K562 (cell line): ENCODE data around the gene AGPAT1. TPM values are rescaled to one million over a fixed set of nuclear protein-coding genes. Genes with fewer than 3 reads are reported as not detected.

Experiments used
- CC2D1A ChIP-seq: fragments of 450-650 bp; IDR thresholded peaks from 2 replicates; pipeline ENCODE4 v1.6.1; 2017; ENCODE audit warnings: mild to moderate bottlenecking
- CXXC5 ChIP-seq: fragments of 250-450 bp; sonication (Bioruptor Pico); IDR thresholded peaks from 2 replicates; pipeline ENCODE4 v1.8.0; 2022; ENCODE audit warnings: inconsistent platforms, mild to moderate bottlenecking, moderate library complexity
- DACH1 ChIP-seq: fragments of 450-650 bp; IDR thresholded peaks from 2 replicates; pipeline ENCODE4 v1.6.1; 2018; ENCODE audit not compliant: partially characterized antibody
- ESRRA ChIP-seq: fragments of 450-650 bp; IDR thresholded peaks from 2 replicates; pipeline ENCODE4 v1.6.1; 2014; ENCODE audit warnings: low read depth, mild to moderate bottlenecking, moderate library complexity, borderline replicate concordance
- ID3 ChIP-seq, 2 experiments: fragments of 250-450 bp in 1 of 2; fragments of 450-650 bp in 1 of 2; sonication (Bioruptor Pico) in 1 of 2; IDR thresholded peaks; 2 replicates each; pipeline versions ENCODE4 v1.6.1 to v1.8.0; 2016 to 2021; ENCODE audit warnings: mild to moderate bottlenecking in 2 of 2, moderate library complexity in 2 of 2, missing compliant biosample characterization in 1 of 2, missing genetic modification characterization in 1 of 2
- MLX ChIP-seq, 2 experiments: fragments of 450-650 bp in 1 of 2; sonication (generic) in 1 of 2; formaldehyde crosslinking; conservative IDR thresholded peaks; 2 replicates each; pipeline versions ENCODE4 v1.4.0 to v1.8.1; 2020 to 2022; ENCODE audit warnings: mild to moderate bottlenecking in 1 of 2, missing genetic modification reagents in 1 of 2
- SMARCE1 ChIP-seq: fragments of 450-650 bp; IDR thresholded peaks from 2 replicates; pipeline ENCODE4 v1.7.1; 2016; ENCODE audit warnings: mild to moderate bottlenecking
- SOX6 ChIP-seq: fragments of 450-650 bp; IDR thresholded peaks from 2 replicates; pipeline ENCODE4 v1.6.1; 2014; ENCODE audit warnings: mild to moderate bottlenecking
- SUPT5H ChIP-seq: fragments of 450-650 bp; IDR thresholded peaks from 2 replicates; pipeline ENCODE4 v1.6.1; 2016
- ZBTB33 ChIP-seq: sonication (generic); formaldehyde crosslinking; IDR thresholded peaks from 2 replicates; pipeline ENCODE4 v1.8.1; 2023; ENCODE audit warnings: mild to moderate bottlenecking, missing genetic modification reagents
- polyA plus RNA-seq, 8 experiments: library from polyadenylated mRNA; depleted of rRNA in 4 of 8; stranded (reverse) in 5 of 8; unstranded in 3 of 8; fragments of >200 nt; fragmentation: Nextera tagmentation in 2 of 8; fragmentation: Illumina TruSeq in 1 of 8; extraction: Ambion mirVana in 2 of 8; extraction: Trizol in 1 of 8; gene quantifications; 2 replicates each; pipeline versions ENCODE4 v1.2.1 to v1.2.3, GENCODE V29; 2011 to 2014; ENCODE audit warnings: inconsistent platforms in 1 of 8, missing spikeins in 1 of 8
- total RNA-seq, 7 experiments: library from RNA; depleted of rRNA in 6 of 7; stranded (reverse); fragments of >200 nt in 6 of 7; fragmentation: Illumina TruSeq in 2 of 7; extraction: Trizol in 2 of 7; gene quantifications; 2 replicates each; pipeline versions ENCODE4 v1.2.1 to v1.2.3, GENCODE V29; 2011 to 2021; ENCODE audit warnings: low replicate concordance in 1 of 7
- TF ChIP-seq, protein P1 (sequence below): fragments of 450-650 bp; IDR thresholded peaks from 2 replicates; pipeline ENCODE4 v1.6.1; 2016; ENCODE audit warnings: low read depth
- TF ChIP-seq, protein P2 (sequence below), 2 experiments: fragments of 450-650 bp; conservative IDR thresholded peaks; 2 replicates each; pipeline ENCODE4 v1.6.1; 2017; ENCODE audit warnings: mild to moderate bottlenecking in 2 of 2, moderate library complexity in 2 of 2

AGPAT1 gene
- total and polyA plus RNA-seq, 9 of the 15 experiments (the other 6 are each of a cell fraction or from before 2014, with no cell fraction given) = 37.9 to 176 (median 69.4) TPM

DNA sequence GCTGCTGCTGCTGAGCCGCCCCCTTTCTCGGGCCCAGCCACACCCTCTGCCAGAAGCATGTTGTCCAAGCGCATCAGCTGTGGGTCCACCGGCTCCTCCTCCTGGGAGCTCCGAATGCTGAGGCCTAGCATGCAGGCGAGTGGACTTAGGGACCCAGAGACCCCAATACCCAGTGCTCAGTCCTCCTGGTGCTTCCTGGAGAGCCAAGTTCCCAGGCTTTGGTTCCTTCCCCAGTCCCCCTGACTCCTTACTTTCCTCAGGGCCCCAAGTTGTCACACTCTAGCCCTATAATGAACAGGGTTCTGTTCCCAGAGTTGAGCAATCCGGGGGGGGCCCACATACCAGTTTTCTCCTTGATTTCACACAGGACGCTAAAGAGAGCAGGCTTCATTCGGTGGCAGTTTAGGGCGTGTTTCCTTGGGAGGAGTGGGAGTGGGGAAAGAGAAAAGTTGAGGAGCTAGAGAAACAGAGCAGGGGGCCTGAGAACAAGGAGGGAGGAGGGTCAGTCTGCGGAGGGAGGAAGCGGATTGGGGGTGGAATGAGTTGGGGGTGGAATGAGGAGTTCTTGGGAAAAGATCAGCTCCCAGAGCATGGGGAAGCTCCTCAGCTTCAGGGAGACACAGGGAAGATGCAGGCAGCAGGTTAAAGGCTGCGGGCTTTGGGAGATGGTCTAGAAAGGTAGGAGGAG lies 12.6 kb upstream of the AGPAT1 start (continued):
- TF ChIP-seq DACH1 (peak; percentile 54), ID3 (CRISPR knock-in tag; IDR thresholded peaks at IDR 0.05) (no peak), ID3 (tag; IDR thresholded peaks at IDR 0.05) (no peak), MLX (CRISPR knock-in tag; conservative IDR thresholded peaks at IDR 0.05) (no peak), CC2D1A (no peak), ESRRA (no peak), SMARCE1 (peak; percentile 22; the same call in 1 of the 2 replicates), ZBTB33 (CRISPR knock-in tag) (no peak), CXXC5 (CRISPR knock-in tag) (0 out of 2 replicates have a peak, but pooled peaks have one; percentile 20), SOX6 (no peak), SUPT5H (peak; percentile 24; the same call in 1 of the 2 replicates)
- TF ChIP-seq, protein P1, sequence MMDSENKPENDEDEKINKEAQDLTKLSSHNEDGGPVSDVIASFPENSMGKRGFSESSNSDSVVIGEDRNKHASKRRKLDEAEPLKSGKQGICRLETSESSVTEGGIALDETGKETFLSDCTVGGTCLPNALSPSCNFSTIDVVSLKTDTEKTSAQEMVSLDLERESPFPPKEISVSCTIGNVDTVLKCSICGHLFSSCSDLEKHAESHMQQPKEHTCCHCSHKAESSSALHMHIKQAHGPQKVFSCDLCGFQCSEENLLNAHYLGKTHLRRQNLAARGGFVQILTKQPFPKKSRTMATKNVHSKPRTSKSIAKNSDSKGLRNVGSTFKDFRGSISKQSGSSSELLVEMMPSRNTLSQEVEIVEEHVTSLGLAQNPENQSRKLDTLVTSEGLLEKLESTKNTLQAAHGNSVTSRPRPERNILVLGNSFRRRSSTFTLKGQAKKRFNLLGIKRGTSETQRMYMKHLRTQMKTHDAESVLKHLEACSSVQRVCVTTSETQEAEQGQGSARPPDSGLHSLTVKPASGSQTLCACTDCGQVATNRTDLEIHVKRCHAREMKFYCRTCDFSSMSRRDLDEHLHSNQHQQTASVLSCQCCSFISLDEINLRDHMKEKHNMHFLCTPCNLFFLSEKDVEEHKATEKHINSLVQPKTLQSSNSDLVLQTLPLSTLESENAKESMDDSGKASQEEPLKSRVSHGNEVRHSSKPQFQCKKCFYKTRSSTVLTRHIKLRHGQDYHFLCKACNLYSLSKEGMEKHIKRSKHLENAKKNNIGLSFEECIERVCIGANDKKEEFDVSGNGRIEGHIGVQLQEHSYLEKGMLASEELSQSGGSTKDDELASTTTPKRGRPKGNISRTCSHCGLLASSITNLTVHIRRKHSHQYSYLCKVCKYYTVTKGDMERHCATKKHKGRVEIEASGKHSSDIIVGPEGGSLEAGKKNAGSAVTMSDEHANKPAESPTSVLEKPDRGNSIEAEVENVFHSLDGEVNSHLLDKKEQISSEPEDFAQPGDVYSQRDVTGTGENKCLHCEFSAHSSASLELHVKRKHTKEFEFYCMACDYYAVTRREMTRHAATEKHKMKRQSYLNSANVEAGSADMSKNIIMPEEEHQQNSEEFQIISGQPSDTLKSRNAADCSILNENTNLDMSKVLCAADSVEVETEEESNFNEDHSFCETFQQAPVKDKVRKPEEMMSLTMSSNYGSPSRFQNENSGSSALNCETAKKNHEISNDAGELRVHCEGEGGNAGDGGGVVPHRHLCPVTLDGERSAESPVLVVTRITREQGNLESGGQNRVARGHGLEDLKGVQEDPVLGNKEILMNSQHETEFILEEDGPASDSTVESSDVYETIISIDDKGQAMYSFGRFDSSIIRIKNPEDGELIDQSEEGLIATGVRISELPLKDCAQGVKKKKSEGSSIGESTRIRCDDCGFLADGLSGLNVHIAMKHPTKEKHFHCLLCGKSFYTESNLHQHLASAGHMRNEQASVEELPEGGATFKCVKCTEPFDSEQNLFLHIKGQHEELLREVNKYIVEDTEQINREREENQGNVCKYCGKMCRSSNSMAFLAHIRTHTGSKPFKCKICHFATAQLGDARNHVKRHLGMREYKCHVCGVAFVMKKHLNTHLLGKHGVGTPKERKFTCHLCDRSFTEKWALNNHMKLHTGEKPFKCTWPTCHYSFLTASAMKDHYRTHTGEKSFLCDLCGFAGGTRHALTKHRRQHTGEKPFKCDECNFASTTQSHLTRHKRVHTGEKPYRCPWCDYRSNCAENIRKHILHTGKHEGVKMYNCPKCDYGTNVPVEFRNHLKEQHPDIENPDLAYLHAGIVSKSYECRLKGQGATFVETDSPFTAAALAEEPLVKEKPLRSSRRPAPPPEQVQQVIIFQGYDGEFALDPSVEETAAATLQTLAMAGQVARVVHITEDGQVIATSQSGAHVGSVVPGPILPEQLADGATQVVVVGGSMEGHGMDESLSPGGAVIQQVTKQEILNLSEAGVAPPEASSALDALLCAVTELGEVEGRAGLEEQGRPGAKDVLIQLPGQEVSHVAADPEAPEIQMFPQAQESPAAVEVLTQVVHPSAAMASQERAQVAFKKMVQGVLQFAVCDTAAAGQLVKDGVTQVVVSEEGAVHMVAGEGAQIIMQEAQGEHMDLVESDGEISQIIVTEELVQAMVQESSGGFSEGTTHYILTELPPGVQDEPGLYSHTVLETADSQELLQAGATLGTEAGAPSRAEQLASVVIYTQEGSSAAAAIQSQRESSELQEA = peak; percentile 10; the same call in 1 of the 2 replicates
- TF ChIP-seq, protein P2, sequence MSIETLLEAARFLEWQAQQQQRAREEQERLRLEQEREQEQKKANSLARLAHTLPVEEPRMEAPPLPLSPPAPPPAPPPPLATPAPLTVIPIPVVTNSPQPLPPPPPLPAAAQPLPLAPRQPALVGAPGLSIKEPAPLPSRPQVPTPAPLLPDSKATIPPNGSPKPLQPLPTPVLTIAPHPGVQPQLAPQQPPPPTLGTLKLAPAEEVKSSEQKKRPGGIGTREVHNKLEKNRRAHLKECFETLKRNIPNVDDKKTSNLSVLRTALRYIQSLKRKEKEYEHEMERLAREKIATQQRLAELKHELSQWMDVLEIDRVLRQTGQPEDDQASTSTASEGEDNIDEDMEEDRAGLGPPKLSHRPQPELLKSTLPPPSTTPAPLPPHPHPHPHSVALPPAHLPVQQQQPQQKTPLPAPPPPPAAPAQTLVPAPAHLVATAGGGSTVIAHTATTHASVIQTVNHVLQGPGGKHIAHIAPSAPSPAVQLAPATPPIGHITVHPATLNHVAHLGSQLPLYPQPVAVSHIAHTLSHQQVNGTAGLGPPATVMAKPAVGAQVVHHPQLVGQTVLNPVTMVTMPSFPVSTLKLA (conservative IDR thresholded peaks at IDR 0.05) = peak; percentile 48 to 80; a peak in 3 of 4 replicates
